Uterus (tissue), 2 donors: ENCODE data around the gene TMPRSS11A.

Experiments used
- CTCF ChIP-seq, 4 experiments: fragments of 200-600 bp in 2 of 4; fragments of 450-650 bp in 2 of 4; sonication (generic) in 2 of 4; IDR thresholded peaks; one replicate each; pipeline ENCODE4 v1.5.1; 2016 to 2019; ENCODE audit warnings: antibody characterized with exemption in 4 of 4, mild to moderate bottlenecking in 2 of 4, moderate library complexity in 1 of 4
- POLR2A ChIP-seq, 2 donors: fragments of 450-650 bp; IDR thresholded peaks; one replicate each; pipeline ENCODE4 v1.6.1; 2016; ENCODE audit warnings: antibody characterized with exemption in 2 of 2, mild to moderate bottlenecking in 1 of 2, moderate library complexity in 1 of 2

- TF ChIP-seq POLR2A (IDR thresholded peaks at IDR 0.05) (no peak), CTCF (IDR thresholded peaks at IDR 0.05) (no peak)
These were observed 32.8 kb upstream of the TMPRSS11A start for GRCh38 chr4:67996127-67996526.
